ENCODE results near the gene MTSS2. TPM values are rescaled to one million over a fixed set of nuclear protein-coding genes. Genes with fewer than 3 reads are reported as not detected.

The MTSS2 gene
- total RNA-seq, 1 experiment from 2014 or later: 52.0 TPM

GRCh38 chr16:70682239-70683145 is 3.4 kb downstream of the MTSS2 start:
- no peak overlapping the region for H2AFZ ChIP-seq
- no peaks in the 10 kb centered on the region for H3K36me3 ChIP-seq (ENCODE audit: low read depth)
- no peak overlapping the region for H3K4me3 ChIP-seq
- no peaks in the 10 kb centered on the region for H3K27me3 ChIP-seq (ENCODE audit: insufficient read depth, low read depth)
- H3K4me1 ChIP-seq (replicated peaks; ENCODE audit: insufficient read depth): peaks cover 28% of the 10 kb centered on the region
- intact Hi-C loops (cut with micrococcal nuclease; ENCODE audit: unreplicated experiment): no loop called here
- no peaks in the 10 kb centered on the region for H3K9me3 ChIP-seq (ENCODE audit: insufficient read depth, low read depth)
- TF ChIP-seq, protein P1, sequence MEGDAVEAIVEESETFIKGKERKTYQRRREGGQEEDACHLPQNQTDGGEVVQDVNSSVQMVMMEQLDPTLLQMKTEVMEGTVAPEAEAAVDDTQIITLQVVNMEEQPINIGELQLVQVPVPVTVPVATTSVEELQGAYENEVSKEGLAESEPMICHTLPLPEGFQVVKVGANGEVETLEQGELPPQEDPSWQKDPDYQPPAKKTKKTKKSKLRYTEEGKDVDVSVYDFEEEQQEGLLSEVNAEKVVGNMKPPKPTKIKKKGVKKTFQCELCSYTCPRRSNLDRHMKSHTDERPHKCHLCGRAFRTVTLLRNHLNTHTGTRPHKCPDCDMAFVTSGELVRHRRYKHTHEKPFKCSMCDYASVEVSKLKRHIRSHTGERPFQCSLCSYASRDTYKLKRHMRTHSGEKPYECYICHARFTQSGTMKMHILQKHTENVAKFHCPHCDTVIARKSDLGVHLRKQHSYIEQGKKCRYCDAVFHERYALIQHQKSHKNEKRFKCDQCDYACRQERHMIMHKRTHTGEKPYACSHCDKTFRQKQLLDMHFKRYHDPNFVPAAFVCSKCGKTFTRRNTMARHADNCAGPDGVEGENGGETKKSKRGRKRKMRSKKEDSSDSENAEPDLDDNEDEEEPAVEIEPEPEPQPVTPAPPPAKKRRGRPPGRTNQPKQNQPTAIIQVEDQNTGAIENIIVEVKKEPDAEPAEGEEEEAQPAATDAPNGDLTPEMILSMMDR (conservative IDR thresholded peaks at IDR 0.05): no peak
- no peak for TF ChIP-seq EZH2 (IDR thresholded peaks at IDR 0.05; ENCODE audit: low read depth)
- CTCF ChIA-PET: interaction anchor here (0.6 kb wide), 1 partner anchor 68 kb away, joined by 5 read pairs; no protein-coding TSS in a partner anchor
- H3F3A ChIP-seq (ENCODE audit: insufficient read depth, low read depth): peaks cover 10% of the 10 kb centered on the region; the same call in 1 of the 2 replicates
- H3K4me2 ChIP-seq: no peak overlapping the region
- BruUV-seq (replicated peaks): no TSS peak
- no peak for DNase-seq
- no peaks in the 10 kb centered on the region for H3K9me2 ChIP-seq (ENCODE audit: insufficient read depth)
- no peak overlapping the region for H3K27ac ChIP-seq
- H4K20me1 ChIP-seq (ENCODE audit: insufficient read depth): peaks cover 30% of the 10 kb centered on the region
- POLR2A ChIA-PET (ENCODE audit: unreplicated experiment): no interaction called here
- H3K79me2 ChIP-seq (ENCODE audit: low read depth): peaks cover 48% of the 10 kb centered on the region

DNA sequence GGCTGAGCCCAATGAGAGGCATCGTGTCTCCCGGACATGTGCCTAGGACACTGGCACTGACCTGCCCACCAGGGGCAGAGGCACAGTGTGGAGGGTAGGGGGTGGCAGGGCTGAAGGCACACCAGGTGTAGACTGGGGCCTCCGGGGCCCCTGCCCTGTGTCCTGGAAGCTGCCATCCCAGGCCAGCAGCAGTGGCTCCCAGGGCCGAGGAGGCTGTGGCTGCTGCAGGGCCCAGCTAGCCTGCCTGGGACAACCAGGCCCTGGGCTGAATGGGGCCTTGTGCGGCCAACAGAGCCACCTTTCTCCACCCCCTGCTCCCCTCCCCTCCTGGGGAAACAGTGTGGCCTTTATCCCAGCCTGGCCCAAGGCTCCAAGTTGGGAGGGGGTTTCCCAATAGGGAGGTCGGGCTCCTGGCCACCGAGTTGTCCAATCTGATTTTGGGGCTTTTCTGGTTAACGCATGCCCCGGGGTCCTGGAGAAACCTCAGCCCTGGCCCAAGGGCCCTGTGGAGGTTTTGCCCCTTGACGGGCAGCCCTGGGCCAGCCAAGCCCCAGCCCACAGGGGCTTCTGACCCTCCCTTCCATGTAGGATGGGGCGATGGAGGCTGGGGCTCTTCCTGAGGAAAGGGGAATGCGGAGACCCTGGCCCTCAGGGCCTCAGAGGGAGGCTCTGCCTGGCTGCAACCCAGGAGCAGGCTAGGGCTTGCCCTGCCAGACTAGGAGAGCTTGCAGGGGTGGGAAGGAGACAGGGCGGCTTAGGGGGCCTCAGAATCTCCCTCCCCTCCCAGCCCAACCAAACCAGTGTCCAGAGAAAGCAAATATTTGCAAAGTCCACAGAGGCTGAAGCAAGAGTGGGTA is 4.2 kb downstream of the MTSS2 start:
- H3K4me3 ChIP-seq: no peak overlapping the region
- peaks cover 5% of the 10 kb centered on the region; the same call in 1 of the 2 replicates for H3F3A ChIP-seq (ENCODE audit: insufficient read depth, low read depth)
- peaks cover 19% of the 10 kb centered on the region for H3K4me1 ChIP-seq (replicated peaks; ENCODE audit: insufficient read depth)
- H4K20me1 ChIP-seq (ENCODE audit: insufficient read depth): peaks cover 30% of the 10 kb centered on the region
- H2AFZ ChIP-seq: no peak overlapping the region
- ChIA-PET POLR2A (ENCODE audit: unreplicated experiment) (no interaction called here), CTCF (no interaction called here)
- peaks cover 48% of the 10 kb centered on the region for H3K79me2 ChIP-seq (ENCODE audit: low read depth)
- no peak overlapping the region for H3K27ac ChIP-seq
- no peaks in the 10 kb centered on the region for H3K9me2 ChIP-seq (ENCODE audit: insufficient read depth)
- intact Hi-C loops (cut with micrococcal nuclease; ENCODE audit: unreplicated experiment): no loop called here
- no TSS peak for BruUV-seq (replicated peaks)
- DNase-seq: no peak
- no peaks in the 10 kb centered on the region for H3K27me3 ChIP-seq (ENCODE audit: insufficient read depth, low read depth)
- H3K9me3 ChIP-seq (ENCODE audit: insufficient read depth, low read depth): no peaks in the 10 kb centered on the region
- no peak for TF ChIP-seq EZH2 (IDR thresholded peaks at IDR 0.05; ENCODE audit: low read depth)
- TF ChIP-seq, protein P1 (conservative IDR thresholded peaks at IDR 0.05): no peak
- no peaks in the 10 kb centered on the region for H3K36me3 ChIP-seq (ENCODE audit: low read depth)
- H3K4me2 ChIP-seq: no peak overlapping the region

DNA sequence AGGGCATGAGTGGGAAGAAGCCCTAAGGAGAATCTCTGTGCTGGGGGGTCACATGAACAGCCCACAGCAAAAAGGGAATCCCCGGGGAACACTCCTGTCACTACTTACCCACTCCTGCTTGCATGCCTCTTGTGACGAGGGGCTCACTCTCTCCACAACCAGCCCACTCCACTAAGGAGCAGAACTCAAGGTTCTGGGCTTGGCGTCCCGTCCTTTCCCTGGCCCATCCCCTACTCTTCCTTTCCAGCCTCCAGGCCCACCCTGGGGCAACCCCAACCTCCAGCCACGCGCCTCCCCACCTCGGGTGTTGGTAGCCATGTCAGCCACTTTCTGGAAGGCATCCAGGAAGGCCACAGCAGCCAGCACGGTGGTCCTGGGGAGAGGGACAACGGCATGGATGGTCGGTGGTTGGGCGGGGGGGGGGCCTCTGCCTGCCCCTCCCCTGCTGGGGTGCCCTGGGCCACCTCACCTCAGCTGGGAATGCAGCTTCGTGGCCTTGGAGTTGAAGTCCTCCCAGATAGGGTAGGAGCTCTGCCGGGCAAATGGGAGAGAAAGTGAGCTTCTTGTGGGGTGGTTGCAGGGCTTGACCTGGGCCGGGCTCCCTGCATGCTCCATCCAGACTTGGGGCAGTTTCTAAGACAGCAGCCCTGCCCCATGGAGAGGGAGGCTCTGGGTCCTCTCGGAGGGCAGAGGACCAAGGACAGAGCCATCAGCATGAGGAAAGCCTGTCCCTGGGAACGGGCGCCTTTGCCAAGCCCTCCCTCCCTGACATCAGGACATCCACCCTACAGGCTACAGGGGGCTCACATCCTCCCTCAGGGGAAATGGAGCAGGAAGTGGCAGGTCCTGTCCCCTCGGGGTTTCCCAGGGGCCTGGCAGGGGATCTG is 5.1 kb downstream of the MTSS2 start:
- ChIA-PET CTCF (no interaction called here), POLR2A (ENCODE audit: unreplicated experiment) (no interaction called here)
- no TSS peak for BruUV-seq (replicated peaks)
- Histone ChIP-seq H3K4me1 (replicated peaks; ENCODE audit: insufficient read depth) (peaks cover 14% of the 10 kb centered on the region), H3K36me3 (ENCODE audit: low read depth) (no peaks in the 10 kb centered on the region; the same call in 1 of the 2 replicates), H3K79me2 (ENCODE audit: low read depth) (peaks cover 48% of the 10 kb centered on the region), H3K9me2 (ENCODE audit: insufficient read depth) (no peaks in the 10 kb centered on the region), H3K27ac (no peak overlapping the region), H3K4me2 (no peak overlapping the region), H3K27me3 (ENCODE audit: insufficient read depth, low read depth) (no peaks in the 10 kb centered on the region), H3K4me3 (no peak overlapping the region), H2AFZ (no peak overlapping the region), H3K9me3 (ENCODE audit: insufficient read depth, low read depth) (no peaks in the 10 kb centered on the region), H3F3A (ENCODE audit: insufficient read depth, low read depth) (no peaks in the 10 kb centered on the region), H4K20me1 (ENCODE audit: insufficient read depth) (peaks cover 30% of the 10 kb centered on the region)
- no peak for TF ChIP-seq EZH2 (IDR thresholded peaks at IDR 0.05; ENCODE audit: low read depth)
- TF ChIP-seq, protein P1 (conservative IDR thresholded peaks at IDR 0.05): no peak
- no peak for DNase-seq
- intact Hi-C loops (cut with micrococcal nuclease; ENCODE audit: unreplicated experiment): no loop called here

Data from PC-9 (cell line).